GM21528 (cell line): ENCODE data around the gene LSR.
"Not testable (repeated sequence)": the region's sequence is repeated elsewhere in the genome, so short reads cannot be mapped to it uniquely, and the experiment has no call there.

Source experiments
- ATAC-seq: cut with Tn5 transposase; IDR thresholded peaks from one replicate; pipeline ENCODE4 v1.9.1; 2021; ENCODE audit warnings: mild to moderate bottlenecking, moderate library complexity; ENCODE audit not compliant: unreplicated experiment, low FRiP score

The LSR gene

GRCh38 chr19:35279985-35280821, 31.4 kb downstream of the LSR start:
- no peak for ATAC-seq

- ATAC-seq = no peak
Observed at GRCh38 chr19:35281303-35281702, 32.5 kb downstream of the LSR start.

DNA sequence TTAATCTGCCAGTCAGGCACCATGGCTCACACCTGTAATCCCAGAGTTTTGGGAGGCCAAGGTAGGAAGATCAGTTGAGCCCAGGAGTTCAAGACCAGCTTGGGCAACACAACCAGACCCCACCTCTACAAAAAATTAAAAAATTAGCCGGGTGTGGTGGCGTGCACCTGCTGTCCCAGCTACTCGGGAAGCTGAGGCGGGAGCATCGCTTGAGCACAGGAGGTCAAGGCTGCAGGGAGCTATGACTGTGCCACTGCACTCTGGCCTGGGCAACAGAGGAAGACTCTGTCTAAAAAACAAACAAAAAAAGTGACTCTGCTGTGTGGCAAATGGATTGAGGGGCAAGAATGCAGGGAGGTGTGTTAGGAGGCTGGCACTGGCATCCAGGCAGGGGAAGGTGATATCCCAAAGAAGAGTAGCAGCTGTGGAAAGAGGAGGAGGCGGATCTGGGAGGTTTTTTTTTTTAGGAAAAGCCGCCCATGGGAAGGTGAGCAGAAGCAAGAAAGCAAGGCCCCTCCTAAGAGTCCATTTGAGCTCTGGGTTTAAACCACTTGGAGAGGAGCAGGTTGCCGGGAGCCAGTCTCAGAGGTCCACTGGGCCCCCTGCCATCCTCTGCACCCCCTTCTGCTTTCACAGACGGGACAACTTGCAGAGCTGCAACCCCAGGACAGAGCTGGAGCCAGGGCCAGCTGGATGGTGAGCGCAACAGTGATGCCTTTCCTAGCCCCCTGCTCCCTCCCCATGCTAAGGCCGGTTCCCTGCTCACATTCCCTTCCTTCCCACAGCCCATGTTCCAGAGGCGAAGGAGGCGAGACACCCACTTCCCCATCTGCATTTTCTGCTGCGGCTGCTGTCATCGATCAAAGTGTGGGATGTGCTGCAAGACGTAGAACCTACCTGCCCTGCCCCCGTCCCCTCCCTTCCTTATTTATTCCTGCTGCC, 35.6 kb downstream of the LSR start:
- ATAC-seq = no peak

GRCh38 chr19:35285095-35285449, 36.3 kb downstream of the LSR start:
- ATAC-seq = no peak

DNA sequence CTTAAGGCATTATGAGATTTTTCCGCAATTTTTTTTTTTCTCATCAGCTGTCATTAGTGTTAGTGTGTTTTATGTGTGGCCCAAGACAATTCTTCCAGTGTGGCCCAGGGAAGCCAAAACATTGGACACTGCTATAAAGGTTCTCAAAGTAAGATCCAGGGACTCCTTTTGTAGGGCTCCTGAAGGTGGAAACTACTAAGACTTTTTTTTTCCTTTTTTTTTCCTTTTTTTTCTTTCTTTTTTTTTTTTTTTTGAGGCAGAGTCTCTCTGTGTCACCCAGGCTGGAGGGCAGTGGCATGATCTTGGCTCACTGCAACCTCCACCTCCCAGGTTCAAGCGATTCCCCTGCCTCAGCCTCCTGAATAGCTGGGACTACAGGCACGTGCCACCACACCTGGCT, 36.7 kb downstream of the LSR start:
- ATAC-seq = not testable (repeated sequence)

DNA sequence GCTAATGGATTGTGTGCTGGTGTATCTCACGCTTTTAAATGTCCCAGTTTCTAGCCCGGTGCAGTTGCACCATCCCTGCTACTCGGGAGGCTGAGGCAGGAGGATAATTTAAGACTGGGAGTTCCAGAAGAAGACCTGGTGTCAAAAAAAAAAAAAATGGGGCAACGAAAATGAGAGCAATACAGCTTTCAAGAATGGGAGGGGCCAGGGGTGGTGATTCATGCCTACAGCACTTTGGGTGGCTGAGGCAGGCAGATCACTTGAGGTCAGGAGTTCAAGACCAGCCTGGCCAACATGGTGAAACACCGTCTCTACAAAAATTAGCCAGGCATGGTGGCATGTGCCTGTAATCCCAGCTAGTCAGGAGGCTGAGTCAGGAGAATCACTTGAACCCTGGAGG, 37.3 kb downstream of the LSR start:
- ATAC-seq = not testable (repeated sequence)

- no peak for ATAC-seq
Observed at GRCh38 chr19:35287713-35288112, 38.9 kb downstream of the LSR start.

DNA sequence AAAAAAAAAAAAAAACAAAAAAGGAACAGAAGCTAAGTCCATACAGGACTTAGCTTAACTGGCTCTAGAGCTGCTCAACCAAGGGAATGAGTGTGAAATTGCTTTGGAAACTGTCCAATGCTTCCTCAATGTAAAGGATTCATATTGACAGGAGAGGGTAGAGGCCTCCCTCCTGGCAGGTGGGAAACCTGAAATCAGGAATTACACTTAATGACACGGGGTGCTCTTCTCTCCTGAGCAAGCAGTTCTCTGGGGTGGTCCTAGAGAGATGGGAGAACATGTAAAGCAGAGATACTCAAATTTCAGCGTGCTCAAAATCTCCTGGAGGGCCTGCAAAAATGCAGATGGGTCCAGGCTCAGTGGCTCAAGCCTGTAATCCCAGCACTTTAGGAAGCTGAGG, 39.5 kb downstream of the LSR start:
- no peak for ATAC-seq

DNA sequence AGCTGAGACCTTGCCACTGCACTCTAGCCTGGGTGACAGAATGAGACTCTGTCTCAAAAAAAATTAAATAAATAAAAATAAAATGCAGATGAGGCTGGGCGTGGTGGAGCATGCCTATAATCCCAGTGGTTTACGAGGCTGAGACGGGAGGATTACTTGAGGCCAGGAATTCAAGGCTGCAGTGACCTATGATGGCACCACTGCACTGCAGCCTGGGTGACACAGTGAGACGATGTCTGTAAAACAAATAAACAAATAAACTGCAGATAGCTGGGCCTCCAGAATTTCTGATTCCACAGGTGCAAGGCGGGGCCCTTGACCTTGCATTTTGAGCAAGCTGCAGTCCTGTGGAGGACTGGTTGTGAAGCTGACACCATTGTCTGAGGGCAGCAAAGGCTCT, 40.1 kb downstream of the LSR start:
- ATAC-seq = no peak

GRCh38 chr19:35290381-35291127, 41.8 kb downstream of the LSR start:
- ATAC-seq = no peak

GRCh38 chr19:35291259-35291658, 42.5 kb downstream of the LSR start:
- no peak for ATAC-seq

DNA sequence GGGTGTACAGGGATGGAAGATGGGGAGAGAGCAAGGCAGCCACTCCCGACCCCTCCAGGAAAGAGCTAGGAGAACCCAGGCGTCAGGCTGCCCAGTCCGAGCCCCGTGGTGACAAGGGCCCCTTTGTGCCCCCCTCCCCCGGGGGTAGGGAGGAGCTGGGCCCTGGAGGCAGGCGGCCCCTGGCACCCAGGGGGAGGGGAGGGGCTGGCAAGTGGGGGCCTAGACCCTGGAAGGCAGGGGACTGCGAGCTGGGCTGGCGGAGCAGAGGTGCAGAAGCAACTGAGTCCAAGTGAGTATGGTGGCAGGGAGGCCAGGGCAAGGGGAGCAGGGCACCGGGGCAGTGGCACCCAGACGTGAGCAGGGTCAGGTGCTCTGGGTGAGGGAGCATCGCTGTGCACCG, 43.1 kb downstream of the LSR start, which contains the start of gene MAG:
Gene MAG, plus strand, starts transcription at position 246 of the 400 bp plus-strand sequence. CDS start 3,248 bp downstream, outside the sequence.
- ATAC-seq = no peak

DNA sequence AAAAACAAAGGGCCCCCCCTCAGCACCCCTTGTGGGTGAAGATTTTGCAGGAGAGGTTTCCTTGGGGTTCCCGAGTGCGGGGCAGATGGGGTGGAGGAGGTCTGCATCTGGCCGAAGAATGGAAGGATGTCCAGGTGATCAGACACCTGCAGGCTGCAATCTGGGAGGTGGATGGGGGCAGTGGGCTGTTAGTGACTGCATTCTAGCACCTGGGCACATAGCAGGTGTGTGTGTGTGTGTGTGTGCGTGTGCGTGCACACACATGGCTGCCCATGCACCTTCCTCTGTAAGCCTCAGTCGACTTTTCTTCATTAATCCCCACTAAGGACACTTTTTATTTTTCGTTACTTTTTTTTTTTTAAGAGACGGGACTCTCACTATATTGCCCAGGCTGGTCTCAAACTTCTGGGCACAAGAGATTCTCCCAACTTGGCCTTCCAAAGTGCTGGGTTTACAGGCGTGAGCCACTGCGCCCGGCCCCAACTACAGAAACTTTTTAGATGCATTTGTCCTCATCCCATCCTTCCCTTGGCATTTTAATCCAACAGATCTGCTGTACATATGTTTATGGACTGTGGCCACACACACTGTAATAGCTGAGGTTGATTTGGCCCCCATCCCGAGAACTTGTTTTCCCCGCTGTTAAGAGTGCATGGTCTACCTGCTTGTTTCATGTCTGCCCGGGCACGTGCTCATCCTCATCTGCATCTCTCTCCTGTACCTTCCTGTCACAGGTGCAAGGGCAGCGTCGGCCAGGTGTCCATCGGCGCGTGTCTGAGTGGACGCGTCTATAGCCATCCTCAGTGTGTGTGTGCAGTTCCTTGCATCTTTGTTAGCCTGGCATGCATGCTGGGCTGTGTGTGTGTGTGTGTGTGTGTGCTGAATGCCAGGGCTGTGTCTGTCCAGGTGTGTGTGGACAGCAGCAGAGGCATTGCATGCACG, 43.9 kb downstream of the LSR start:
- no peak for ATAC-seq

DNA sequence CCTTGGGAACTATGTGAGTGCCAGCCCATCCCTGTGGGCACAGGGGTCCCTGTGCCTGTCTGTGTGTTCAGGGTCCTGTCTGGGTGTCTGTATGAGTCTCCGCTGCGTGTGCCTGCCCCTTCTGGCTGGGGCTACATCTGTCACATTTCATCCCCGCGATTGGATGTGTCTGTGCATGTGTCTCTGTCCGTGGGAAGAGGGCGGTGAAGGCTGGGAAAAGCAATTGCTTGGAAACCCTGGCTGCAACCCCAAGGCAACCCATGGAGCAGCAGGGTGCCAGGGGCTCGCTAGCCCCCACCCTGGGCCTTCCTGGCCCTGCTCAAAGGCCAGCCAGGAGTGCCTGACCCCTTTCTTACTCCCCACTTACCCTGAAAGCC, 44.5 kb downstream of the LSR start:
- no peak for ATAC-seq

GRCh38 chr19:35293808-35294207, 45.0 kb downstream of the LSR start:
- no peak for ATAC-seq

- no peak for ATAC-seq
Observed at GRCh38 chr19:35294328-35294727, 45.5 kb downstream of the LSR start.

- no peak for ATAC-seq
Observed at GRCh38 chr19:35294859-35295791, 46.3 kb downstream of the LSR start.

DNA sequence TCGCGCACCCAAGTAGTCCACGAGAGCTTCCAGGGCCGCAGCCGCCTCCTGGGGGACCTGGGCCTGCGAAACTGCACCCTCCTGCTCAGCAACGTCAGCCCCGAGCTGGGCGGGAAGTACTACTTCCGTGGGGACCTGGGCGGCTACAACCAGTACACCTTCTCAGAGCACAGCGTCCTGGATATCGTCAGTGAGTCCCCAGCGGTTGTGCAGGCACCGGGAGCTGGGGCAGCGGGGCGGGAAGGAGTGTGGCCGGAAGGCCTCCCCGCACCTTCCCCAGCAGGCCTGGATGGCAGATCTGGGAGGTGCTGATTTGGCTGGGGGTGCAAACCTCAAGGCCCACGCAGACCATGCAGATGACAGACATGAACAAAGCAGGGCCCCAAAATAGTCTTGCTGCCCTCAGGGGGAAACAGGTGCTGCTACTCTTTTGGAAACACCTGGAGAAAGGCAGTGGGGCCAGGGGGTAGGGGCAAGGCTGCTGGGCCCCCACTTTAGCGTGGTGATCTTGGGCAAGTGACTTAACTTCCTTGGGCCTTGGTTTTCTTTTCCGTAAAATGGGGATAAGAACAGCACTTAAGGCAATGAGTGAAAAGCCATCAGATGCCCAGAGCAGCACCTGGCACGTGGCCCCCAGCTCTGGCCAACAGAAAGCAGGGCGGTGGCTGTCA, 47.1 kb downstream of the LSR start:
- no peak for ATAC-seq
